ENCODE data around the gene SEMA7A. TPM values are rescaled to one million over a fixed set of nuclear protein-coding genes. Genes with fewer than 3 reads are reported as not detected.

Gene SEMA7A
- total RNA-seq, 3 donors from 2014 or later = 0.80 to 1.3 (median 0.88) TPM

DNA sequence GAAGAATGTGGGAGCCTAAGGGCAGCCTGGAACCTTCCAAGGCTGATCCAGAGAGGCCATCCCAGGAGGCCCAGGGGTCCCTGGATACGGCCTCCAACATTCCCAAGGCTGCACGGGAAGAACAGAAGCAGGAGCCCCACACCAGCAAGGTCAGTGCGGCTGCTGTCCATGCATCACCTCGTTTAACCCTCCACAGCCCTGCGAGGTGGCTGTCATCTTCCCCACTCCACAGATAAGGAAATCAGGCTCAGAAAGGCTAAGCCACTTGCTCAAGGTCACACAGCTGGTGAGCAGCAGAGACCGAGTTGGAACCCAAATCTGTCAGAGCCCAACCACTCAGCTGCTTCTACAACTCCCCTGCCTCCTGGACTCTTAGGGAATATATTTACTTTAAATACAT is 21.6 kb downstream of the SEMA7A start:
- TF ChIP-seq, protein P1, sequence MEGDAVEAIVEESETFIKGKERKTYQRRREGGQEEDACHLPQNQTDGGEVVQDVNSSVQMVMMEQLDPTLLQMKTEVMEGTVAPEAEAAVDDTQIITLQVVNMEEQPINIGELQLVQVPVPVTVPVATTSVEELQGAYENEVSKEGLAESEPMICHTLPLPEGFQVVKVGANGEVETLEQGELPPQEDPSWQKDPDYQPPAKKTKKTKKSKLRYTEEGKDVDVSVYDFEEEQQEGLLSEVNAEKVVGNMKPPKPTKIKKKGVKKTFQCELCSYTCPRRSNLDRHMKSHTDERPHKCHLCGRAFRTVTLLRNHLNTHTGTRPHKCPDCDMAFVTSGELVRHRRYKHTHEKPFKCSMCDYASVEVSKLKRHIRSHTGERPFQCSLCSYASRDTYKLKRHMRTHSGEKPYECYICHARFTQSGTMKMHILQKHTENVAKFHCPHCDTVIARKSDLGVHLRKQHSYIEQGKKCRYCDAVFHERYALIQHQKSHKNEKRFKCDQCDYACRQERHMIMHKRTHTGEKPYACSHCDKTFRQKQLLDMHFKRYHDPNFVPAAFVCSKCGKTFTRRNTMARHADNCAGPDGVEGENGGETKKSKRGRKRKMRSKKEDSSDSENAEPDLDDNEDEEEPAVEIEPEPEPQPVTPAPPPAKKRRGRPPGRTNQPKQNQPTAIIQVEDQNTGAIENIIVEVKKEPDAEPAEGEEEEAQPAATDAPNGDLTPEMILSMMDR (IDR thresholded peaks at IDR 0.05) = no peak
- TF ChIP-seq POLR2AphosphoS5 (IDR thresholded peaks at IDR 0.05) (no peak), POLR2A (IDR thresholded peaks at IDR 0.05) (no peak)
- H3K9me3 ChIP-seq = no peaks in the 10 kb centered on the region
- H3K4me3 ChIP-seq = no peak overlapping the region
- no peaks in the 10 kb centered on the region for H3K36me3 ChIP-seq
- no peak for DNase-seq (ENCODE audit: low spot score in 2 of 2)
- intact Hi-C loops (cut with DNase I; ENCODE audit: low total_unique reads) = no loop called here
- no peaks in the 10 kb centered on the region for H3K4me1 ChIP-seq
- H3K27ac ChIP-seq = no peak overlapping the region
- H3K27me3 ChIP-seq = no peaks in the 10 kb centered on the region

DNA sequence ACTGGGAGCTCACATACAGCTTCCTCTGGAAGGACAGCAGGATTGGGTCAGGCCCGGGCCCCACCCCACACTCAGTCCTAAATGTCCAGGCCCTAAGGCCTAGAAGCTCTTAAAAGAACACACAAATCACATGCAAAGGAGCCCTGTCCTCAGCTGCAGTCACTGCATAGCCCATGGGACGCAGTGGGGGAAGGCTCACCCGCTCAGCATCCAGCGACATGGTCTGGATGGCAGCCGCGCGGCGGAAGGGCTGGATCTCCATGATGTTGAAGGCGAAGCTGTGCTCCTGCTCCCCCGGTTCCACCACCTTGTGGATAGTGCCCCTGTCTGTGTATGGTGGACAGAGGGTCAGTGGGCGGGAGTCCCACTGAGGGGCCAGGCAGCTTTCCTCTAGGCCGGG is 22.1 kb downstream of the SEMA7A start:
- Histone ChIP-seq H3K4me3 (no peak overlapping the region), H3K4me1 (no peaks in the 10 kb centered on the region), H3K36me3 (no peaks in the 10 kb centered on the region), H3K27me3 (no peaks in the 10 kb centered on the region), H3K27ac (no peak overlapping the region), H3K9me3 (no peaks in the 10 kb centered on the region)
- no peak for DNase-seq (ENCODE audit: low spot score in 2 of 2)
- intact Hi-C loops (cut with DNase I; ENCODE audit: low total_unique reads) = no loop called here
- no peak for TF ChIP-seq POLR2A (IDR thresholded peaks at IDR 0.05)

DNA sequence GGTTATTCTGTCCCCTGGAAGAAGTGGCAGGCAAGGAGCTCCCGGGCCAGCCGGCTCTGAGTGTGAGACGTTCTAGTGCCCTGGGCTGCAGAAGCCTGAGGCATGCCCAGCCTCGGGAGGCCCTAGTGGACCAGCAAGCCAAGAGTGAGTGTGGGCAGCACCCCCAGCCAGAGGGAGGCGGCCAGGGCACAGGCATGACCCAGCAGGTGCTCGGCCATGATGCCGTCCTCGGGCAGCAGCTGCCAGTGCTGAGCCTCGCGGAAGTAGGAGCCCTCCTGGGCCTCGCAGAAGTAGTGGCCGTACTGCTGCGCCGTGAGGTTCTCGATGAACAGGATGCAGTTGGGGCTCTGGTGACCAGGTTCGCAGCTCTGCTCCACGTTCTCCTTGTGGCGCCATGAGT is 23.3 kb downstream of the SEMA7A start:
- Histone ChIP-seq H3K27ac (no peak overlapping the region), H3K4me1 (no peaks in the 10 kb centered on the region)
- intact Hi-C loops (cut with DNase I; ENCODE audit: low total_unique reads) = no loop called here

DNA sequence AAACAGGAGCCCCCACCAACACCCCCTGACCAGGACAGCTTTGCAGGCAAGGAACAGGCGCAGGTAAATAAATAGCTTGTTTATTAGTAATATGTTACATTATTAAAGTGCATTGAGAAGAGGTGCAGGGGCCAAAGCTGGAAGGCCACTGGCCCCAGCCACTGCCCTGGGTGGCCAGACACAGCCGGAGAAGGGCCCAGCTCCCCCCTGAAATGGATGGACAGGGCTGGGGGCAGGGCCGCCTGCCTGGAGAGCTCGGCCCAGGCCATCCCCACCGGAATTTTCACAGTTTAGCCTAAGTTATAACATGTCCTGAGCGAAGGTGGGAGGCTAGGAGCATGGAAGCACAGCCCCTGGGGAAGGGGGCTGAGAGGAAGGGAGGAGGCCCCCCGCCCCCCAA is 24.5 kb downstream of the SEMA7A start:
- no peak overlapping the region for H3K4me3 ChIP-seq
- no peak overlapping the region for H3K27ac ChIP-seq
- no peaks in the 10 kb centered on the region for H3K9me3 ChIP-seq
- no peaks in the 10 kb centered on the region for H3K4me1 ChIP-seq
- TF ChIP-seq POLR2A (IDR thresholded peaks at IDR 0.05) (no peak), POLR2AphosphoS5 (IDR thresholded peaks at IDR 0.05) (no peak)
- TF ChIP-seq, protein P1 (IDR thresholded peaks at IDR 0.05) = no peak
- no peak for DNase-seq (ENCODE audit: low spot score in 2 of 2)
- H3K27me3 ChIP-seq = no peaks in the 10 kb centered on the region
- intact Hi-C loops (cut with DNase I; ENCODE audit: low total_unique reads) = no loop called here
- no peaks in the 10 kb centered on the region for H3K36me3 ChIP-seq

More for the DNA sequence above, 23.3 kb downstream of the SEMA7A start:
- TF ChIP-seq POLR2A (IDR thresholded peaks at IDR 0.05) (no peak), POLR2AphosphoS5 (IDR thresholded peaks at IDR 0.05) (no peak)
- TF ChIP-seq, protein P1 (IDR thresholded peaks at IDR 0.05) = no peak
- Histone ChIP-seq H3K4me3 (no peak overlapping the region), H3K9me3 (no peaks in the 10 kb centered on the region), H3K36me3 (no peaks in the 10 kb centered on the region), H3K27me3 (no peaks in the 10 kb centered on the region)
- DNase-seq (ENCODE audit: low spot score in 2 of 2) = no peak

DNA sequence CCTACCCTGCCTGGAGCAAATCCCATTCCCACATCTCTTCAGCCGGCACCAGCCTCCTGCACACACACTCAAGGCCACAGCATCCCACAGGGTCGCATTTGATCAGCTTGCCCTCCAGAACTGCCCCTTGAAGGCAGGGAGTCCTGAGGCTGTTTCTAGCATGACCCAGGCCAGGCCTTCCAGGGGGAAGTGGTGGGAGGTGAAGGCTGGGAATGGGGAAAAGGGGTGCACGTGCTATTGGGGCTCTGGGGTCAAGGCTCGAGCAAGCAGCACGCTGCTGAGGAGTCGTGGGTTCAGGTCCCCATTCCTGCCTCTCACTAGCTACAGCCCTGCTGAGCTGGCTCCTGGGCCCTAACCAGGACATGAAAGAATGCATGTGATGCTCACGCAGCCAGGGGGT is 24.9 kb downstream of the SEMA7A start:
- Histone ChIP-seq H3K4me3 (no peak overlapping the region), H3K9me3 (no peaks in the 10 kb centered on the region), H3K27ac (no peak overlapping the region), H3K27me3 (no peaks in the 10 kb centered on the region), H3K36me3 (no peaks in the 10 kb centered on the region), H3K4me1 (no peaks in the 10 kb centered on the region)
- no peak for DNase-seq (ENCODE audit: low spot score in 2 of 2)
- no peak for TF ChIP-seq POLR2AphosphoS5 (IDR thresholded peaks at IDR 0.05)
- TF ChIP-seq POLR2A (IDR thresholded peaks at IDR 0.05) = no peak
- TF ChIP-seq, protein P1 (IDR thresholded peaks at IDR 0.05) = no peak
- intact Hi-C loops (cut with DNase I; ENCODE audit: low total_unique reads) = no loop called here

DNA sequence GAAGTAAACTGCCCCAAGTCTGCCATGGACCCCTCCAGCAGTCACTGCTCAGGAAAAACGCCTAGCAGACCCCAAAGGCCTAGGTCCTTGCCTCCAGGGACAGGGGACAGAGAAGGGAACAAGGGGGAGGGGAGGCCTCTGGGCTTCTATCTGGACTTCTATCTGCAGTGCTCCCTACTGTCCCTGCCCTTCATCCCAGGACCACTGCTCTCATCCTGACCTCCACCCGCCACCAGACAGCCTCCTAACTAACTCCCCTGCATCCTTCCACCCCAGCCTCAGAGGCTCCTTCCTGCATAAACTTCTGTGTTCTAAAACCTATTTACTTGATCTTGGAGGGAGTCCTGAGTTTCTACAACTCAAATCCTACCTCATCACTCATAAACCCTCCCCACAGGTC is 25.4 kb downstream of the SEMA7A start:
- no peaks in the 10 kb centered on the region for H3K4me1 ChIP-seq
- no peaks in the 10 kb centered on the region for H3K36me3 ChIP-seq
- TF ChIP-seq, protein P1 (IDR thresholded peaks at IDR 0.05) = no peak
- no peak for TF ChIP-seq POLR2AphosphoS5 (IDR thresholded peaks at IDR 0.05)
- TF ChIP-seq POLR2A (IDR thresholded peaks at IDR 0.05) = no peak
- intact Hi-C loops (cut with DNase I; ENCODE audit: low total_unique reads) = no loop called here
- H3K4me3 ChIP-seq = no peak overlapping the region
- H3K27me3 ChIP-seq = no peaks in the 10 kb centered on the region
- no peak for DNase-seq (ENCODE audit: low spot score in 2 of 2)
- H3K9me3 ChIP-seq = no peaks in the 10 kb centered on the region
- no peak overlapping the region for H3K27ac ChIP-seq
